ENCODE results near the gene MCTP1. TPM values are rescaled to one million over a fixed set of nuclear protein-coding genes. Genes with fewer than 3 reads are reported as not detected.

MCTP1 gene
- total and polyA plus RNA-seq, 9 of the 15 experiments (the other 6 are each of a cell fraction or from before 2014, with no cell fraction given): 0.04 to 0.93 (median 0.06) TPM; not detected in 4

DNA sequence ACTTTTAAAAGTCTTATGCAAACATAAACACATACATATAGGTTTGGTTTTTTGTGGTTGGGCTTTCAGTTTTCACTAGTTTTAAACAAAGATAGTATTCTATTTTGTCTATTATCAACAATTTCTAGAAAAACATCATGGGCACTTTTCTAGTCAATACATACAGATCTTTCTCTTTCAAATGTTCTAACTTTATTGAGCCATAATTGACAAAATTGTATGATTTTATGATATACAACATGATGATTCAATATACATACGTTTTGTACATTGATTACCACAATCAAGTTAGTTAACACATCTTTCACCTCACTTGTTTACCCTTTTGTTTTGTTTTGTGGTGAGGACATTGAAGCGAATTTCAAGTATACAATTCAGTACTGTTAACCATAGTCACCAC, 265.9 kb downstream of the MCTP1 start:
- DNase-seq (ENCODE audit: extremely low read depth in 1 of 4, low spot score in 3 of 4) (no peak), FAIRE-seq (no peak), ATAC-seq (no peak)
- 3% methylated on average over 2 of the region's 2 CpGs for WGBS (ENCODE audit: insufficient coverage, low coverage, missing lambda C conversion rate)
- no peaks in the 10 kb centered on the region for H3K4me1 ChIP-seq (replicated peaks in 1 of 2; ENCODE audit: control insufficient read depth in 2 of 2, insufficient read depth in 2 of 2, low read length in 2 of 2)
- no peaks in the 10 kb centered on the region for H3K9me3 ChIP-seq (replicated peaks; ENCODE audit: control insufficient read depth, insufficient read depth, low read depth, low read length)
- no peak overlapping the region for H3K4me3 ChIP-seq
- TF ChIP-seq, protein P1, sequence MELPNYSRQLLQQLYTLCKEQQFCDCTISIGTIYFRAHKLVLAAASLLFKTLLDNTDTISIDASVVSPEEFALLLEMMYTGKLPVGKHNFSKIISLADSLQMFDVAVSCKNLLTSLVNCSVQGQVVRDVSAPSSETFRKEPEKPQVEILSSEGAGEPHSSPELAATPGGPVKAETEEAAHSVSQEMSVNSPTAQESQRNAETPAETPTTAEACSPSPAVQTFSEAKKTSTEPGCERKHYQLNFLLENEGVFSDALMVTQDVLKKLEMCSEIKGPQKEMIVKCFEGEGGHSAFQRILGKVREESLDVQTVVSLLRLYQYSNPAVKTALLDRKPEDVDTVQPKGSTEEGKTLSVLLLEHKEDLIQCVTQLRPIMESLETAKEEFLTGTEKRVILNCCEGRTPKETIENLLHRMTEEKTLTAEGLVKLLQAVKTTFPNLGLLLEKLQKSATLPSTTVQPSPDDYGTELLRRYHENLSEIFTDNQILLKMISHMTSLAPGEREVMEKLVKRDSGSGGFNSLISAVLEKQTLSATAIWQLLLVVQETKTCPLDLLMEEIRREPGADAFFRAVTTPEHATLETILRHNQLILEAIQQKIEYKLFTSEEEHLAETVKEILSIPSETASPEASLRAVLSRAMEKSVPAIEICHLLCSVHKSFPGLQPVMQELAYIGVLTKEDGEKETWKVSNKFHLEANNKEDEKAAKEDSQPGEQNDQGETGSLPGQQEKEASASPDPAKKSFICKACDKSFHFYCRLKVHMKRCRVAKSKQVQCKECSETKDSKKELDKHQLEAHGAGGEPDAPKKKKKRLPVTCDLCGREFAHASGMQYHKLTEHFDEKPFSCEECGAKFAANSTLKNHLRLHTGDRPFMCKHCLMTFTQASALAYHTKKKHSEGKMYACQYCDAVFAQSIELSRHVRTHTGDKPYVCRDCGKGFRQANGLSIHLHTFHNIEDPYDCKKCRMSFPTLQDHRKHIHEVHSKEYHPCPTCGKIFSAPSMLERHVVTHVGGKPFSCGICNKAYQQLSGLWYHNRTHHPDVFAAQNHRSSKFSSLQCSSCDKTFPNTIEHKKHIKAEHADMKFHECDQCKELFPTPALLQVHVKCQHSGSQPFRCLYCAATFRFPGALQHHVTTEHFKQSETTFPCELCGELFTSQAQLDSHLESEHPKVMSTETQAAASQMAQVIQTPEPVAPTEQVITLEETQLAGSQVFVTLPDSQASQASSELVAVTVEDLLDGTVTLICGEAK (IDR thresholded peaks at IDR 0.05): peak; percentile 57
- TF ChIP-seq, protein P1 (CRISPR knock-in tag; IDR thresholded peaks at IDR 0.05): no peak
- no peak for TF ChIP-seq ZNF41 (CRISPR knock-in tag; conservative IDR thresholded peaks at IDR 0.05)
- TF ChIP-seq ZNF589 (CRISPR knock-in tag; IDR thresholded peaks at IDR 0.05; ENCODE audit: low read depth): no peak
- no peak for TF ChIP-seq GTF2A2 (tag; IDR thresholded peaks at IDR 0.05)
- TF ChIP-seq MAFF (IDR thresholded peaks at IDR 0.05; ENCODE audit: low read length): no peak
- intact Hi-C loops (cut with micrococcal nuclease) (no loop called here), in situ Hi-C loops (cut with MboI) (no loop called here)
- no peak overlapping the region for H3K9ac ChIP-seq (ENCODE audit: insufficient read depth in 1 of 2, low read depth in 2 of 2, low read length in 2 of 2)
- H2AFZ ChIP-seq (ENCODE audit: low read depth, low read length): no peak overlapping the region
- H3K79me2 ChIP-seq (ENCODE audit: control insufficient read depth, insufficient read depth, low read length): no peaks in the 10 kb centered on the region
- H3K4me2 ChIP-seq (ENCODE audit: insufficient read depth, low read length): no peak overlapping the region
- CTCF ChIA-PET (ENCODE audit: low intra/inter-chr PET ratio): no interaction called here
- H3K9me1 ChIP-seq (ENCODE audit: control insufficient read depth, insufficient read depth, low read length): no peaks in the 10 kb centered on the region
- POLR2A ChIA-PET: no interaction called here
- no TSS peak for BruUV-seq (replicated peaks)
- no peaks in the 10 kb centered on the region for H3K36me3 ChIP-seq (ENCODE audit: control insufficient read depth, insufficient read depth, low read length)
- H4K20me1 ChIP-seq (replicated peaks; ENCODE audit: control insufficient read depth, insufficient read depth, low read length): no peaks in the 10 kb centered on the region
- H3K27ac ChIP-seq (ENCODE audit: extremely low read depth, low read depth, low read length): no peak overlapping the region
- H3K27me3 ChIP-seq (ENCODE audit: control insufficient read depth in 2 of 2, insufficient read depth in 2 of 2, low read length in 2 of 2): no peaks in the 10 kb centered on the region
